ENCODE measurements around the gene KDM4C. TPM values are rescaled to one million over a fixed set of nuclear protein-coding genes. Genes with fewer than 3 reads are reported as not detected.

Gene KDM4C
- total RNA-seq, 4 donors from 2014 or later: 52.1 to 83.6 (median 65.5) TPM

DNA sequence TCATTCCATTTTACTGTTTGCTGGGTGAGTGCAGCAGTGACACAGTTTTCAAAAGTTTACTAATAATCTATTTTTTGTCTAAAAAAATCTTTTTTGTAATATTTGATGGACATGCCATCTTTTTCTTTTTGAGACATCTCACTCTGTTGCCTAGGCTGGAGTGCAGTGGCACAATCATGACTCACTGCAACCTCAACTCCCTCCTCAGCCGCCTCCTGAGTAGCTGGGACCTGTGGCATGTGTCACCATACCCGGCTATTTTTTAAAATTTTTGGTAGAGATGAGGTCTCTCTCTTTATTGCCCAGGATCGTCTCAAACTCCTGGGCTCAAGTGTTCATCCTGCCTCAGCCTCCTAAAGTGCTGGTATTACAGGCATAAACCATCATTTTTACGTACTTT, 86.0 kb downstream of the KDM4C start:
- Histone ChIP-seq H3K4me3 (replicated peaks in 1 of 3) (no peak overlapping the region), H3K27me3 (no peaks in the 10 kb centered on the region), H3K4me1 (no peaks in the 10 kb centered on the region), H3K36me3 (no peaks in the 10 kb centered on the region), H3K9me3 (no peaks in the 10 kb centered on the region), H3K27ac (no peak overlapping the region)
- intact Hi-C loops (cut with DNase I): no loop called here
- DNase-seq: no peak
- TF ChIP-seq, protein P1, sequence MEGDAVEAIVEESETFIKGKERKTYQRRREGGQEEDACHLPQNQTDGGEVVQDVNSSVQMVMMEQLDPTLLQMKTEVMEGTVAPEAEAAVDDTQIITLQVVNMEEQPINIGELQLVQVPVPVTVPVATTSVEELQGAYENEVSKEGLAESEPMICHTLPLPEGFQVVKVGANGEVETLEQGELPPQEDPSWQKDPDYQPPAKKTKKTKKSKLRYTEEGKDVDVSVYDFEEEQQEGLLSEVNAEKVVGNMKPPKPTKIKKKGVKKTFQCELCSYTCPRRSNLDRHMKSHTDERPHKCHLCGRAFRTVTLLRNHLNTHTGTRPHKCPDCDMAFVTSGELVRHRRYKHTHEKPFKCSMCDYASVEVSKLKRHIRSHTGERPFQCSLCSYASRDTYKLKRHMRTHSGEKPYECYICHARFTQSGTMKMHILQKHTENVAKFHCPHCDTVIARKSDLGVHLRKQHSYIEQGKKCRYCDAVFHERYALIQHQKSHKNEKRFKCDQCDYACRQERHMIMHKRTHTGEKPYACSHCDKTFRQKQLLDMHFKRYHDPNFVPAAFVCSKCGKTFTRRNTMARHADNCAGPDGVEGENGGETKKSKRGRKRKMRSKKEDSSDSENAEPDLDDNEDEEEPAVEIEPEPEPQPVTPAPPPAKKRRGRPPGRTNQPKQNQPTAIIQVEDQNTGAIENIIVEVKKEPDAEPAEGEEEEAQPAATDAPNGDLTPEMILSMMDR (IDR thresholded peaks at IDR 0.05): no peak
- no peak for TF ChIP-seq POLR2A (IDR thresholded peaks at IDR 0.05)
- 94 to 95% methylated on average over 4 of the region's 4 CpGs for WGBS, 2 donors

DNA sequence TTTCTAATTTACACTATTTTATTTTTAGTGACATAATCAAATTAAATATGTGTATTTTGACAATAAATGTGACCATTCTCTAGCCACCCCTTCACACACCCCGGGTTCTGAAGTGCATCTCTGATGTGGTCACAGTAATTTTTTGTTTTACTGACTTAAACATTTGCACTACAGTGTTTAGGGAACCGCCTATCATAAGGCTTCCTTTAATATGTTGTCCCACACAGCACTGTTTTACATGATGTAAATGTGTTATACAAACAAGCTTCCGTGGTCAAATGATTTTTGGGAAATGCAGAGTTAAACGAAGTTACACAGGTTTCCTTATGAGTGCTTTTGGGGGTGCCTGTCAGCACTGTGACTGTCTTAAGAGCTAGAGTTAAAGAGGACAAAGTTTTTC, 86.5 kb downstream of the KDM4C start:
- H3K4me3 ChIP-seq (replicated peaks in 1 of 3): no peak overlapping the region
- DNase-seq: no peak
- no peaks in the 10 kb centered on the region for H3K9me3 ChIP-seq
- intact Hi-C loops (cut with DNase I): no loop called here
- H3K27ac ChIP-seq: no peak overlapping the region
- no peaks in the 10 kb centered on the region for H3K36me3 ChIP-seq
- H3K4me1 ChIP-seq: no peaks in the 10 kb centered on the region
- WGBS, 2 donors: 91 to 94% methylated on average over 4 of the region's 4 CpGs
- H3K27me3 ChIP-seq: no peaks in the 10 kb centered on the region
- TF ChIP-seq, protein P1 (IDR thresholded peaks at IDR 0.05): no peak

DNA sequence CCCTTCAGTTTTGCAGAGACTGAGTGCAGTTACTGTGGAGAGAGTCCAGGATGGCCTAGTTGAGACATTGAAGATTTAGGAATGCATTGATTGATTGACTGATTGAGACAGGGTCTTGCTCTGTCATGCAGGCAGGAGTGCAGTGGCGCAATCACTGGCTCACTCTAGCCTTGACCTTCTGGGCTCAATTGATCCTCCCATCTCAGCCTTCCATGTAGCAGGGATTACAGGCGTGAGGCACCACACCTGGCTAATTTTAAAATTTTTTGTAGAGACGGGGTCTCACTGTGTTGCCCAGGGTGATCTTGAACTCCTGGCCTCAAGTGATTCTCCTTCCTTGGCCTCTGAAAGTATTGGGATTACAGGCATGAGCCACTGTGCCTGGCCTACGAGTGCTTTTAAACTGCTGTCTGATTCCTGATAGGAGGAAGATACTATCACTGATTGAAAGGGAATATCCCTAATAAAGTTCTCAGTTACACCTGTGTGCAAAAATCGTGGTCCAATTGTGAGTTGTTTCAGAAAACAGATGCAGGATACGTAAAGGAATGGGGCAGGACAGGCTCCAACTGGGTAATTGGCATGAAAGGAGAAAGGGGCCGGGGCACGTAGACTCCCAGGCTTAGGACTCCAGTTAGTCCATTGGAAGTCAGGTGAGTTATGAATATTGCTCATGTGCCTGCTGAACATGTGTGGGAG, 87.5 kb downstream of the KDM4C start:
- H3K4me3 ChIP-seq (replicated peaks in 1 of 3): no peak overlapping the region
- no peaks in the 10 kb centered on the region for H3K27me3 ChIP-seq
- no peaks in the 10 kb centered on the region for H3K36me3 ChIP-seq
- TF ChIP-seq POLR2A (IDR thresholded peaks at IDR 0.05): no peak
- TF ChIP-seq, protein P1 (IDR thresholded peaks at IDR 0.05): no peak
- no peaks in the 10 kb centered on the region for H3K9me3 ChIP-seq
- intact Hi-C loops (cut with DNase I): no loop called here
- H3K27ac ChIP-seq: no peak overlapping the region
- WGBS, 2 donors: 91 to 95% methylated on average over 8 of the region's 8 CpGs
- H3K4me1 ChIP-seq: no peaks in the 10 kb centered on the region
- DNase-seq: no peak

DNA sequence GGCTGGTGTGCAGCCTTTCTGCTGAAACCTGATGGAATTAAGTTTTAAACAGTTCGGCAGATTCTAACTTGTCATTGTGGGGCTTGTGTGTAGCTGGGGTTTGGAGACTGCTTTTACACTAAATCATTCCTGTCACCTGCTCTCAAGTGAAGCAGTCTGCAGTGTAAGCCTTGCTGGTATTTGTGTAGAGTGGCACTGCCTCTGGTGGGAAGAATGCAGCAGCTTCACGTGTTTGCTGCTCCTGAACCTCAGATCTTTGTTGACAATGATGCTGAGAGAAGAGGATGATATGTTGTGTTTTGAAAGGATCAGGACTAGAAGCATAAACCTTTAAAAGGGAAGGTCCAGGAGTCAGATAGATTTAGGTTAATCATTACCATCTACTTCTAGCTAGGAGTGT, 88.1 kb downstream of the KDM4C start:
- Histone ChIP-seq H3K4me3 (replicated peaks in 1 of 3) (no peak overlapping the region), H3K4me1 (no peaks in the 10 kb centered on the region), H3K27me3 (no peaks in the 10 kb centered on the region), H3K36me3 (no peaks in the 10 kb centered on the region), H3K27ac (no peak overlapping the region), H3K9me3 (no peaks in the 10 kb centered on the region)
- intact Hi-C loops (cut with DNase I): no loop called here
- WGBS, 2 donors: 29 to 35% methylated on average over 2 of the region's 2 CpGs
- TF ChIP-seq, protein P1 (IDR thresholded peaks at IDR 0.05): peak in 4 of 6 experiments; percentile 23 to 70 (median 49)
- TF ChIP-seq POLR2A (IDR thresholded peaks at IDR 0.05): no peak
- DNase-seq: peak; percentile 31 to 45

DNA sequence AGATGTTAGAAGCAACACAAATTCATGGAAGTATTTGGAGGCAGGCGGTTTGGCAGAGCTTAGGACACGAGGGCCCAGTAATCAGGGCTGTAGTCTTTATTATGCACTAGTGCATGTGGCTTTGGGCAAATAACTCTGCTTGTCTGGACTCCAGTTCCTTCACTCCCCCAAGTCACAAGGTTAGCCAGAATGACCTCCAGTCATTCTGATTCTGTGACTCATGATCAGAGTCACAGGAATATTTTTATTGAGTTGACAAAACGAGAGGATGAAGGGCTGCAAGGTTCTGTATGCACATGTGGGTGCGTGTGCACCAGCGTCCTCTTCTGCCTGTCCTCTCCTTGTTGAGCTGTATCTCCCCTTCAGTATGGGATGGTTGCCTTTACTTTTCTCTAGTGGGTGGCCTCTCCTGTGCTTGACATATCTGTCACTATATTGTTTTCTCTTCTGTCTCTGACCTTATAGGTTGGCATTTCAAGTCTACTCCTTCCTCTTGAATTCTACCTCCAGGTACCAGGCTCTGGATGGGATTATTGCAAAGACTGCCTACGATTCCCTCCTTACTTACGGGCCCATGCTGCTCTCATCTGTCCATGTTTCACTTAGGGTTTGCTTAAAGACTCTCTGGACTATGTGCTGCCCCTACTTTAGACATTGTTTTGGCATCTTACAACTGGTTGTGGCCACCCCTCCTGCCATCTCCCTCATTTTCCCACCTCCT, 94.6 kb downstream of the KDM4C start:
- WGBS, 2 donors: 92 to 97% methylated on average over 7 of the region's 7 CpGs
- Histone ChIP-seq H3K9me3 (no peaks in the 10 kb centered on the region), H3K4me3 (replicated peaks in 1 of 3) (no peak overlapping the region), H3K4me1 (no peaks in the 10 kb centered on the region), H3K27me3 (no peaks in the 10 kb centered on the region), H3K36me3 (no peaks in the 10 kb centered on the region), H3K27ac (no peak overlapping the region)
- DNase-seq: no peak
- intact Hi-C loops (cut with DNase I): no loop called here
- TF ChIP-seq, protein P1 (IDR thresholded peaks at IDR 0.05): no peak
- no peak for TF ChIP-seq POLR2A (IDR thresholded peaks at IDR 0.05)

Measured in thyroid gland (tissue), 4 donors.